HepG2 (cell line): ENCODE measurements around the gene CKMT2. TPM values are rescaled to one million over a fixed set of nuclear protein-coding genes. Genes with fewer than 3 reads are reported as not detected.

Experiments used
- ATAC-seq: fragments of 200-7000 bp; cut with Tn5 transposase; 3 replicates; pipeline ENCODE4 v1.9.1; 2020; ENCODE audit warnings: mild to moderate bottlenecking, moderate library complexity
- BruUV-seq: library from RNA; stranded (reverse); fragments of 400-500 nt; replicated peaks from 2 replicates; lab custom pipeline; 2021; lab: Mats Ljungman, UMichigan
- CTCF ChIA-PET: fragments of 300-600 bp; formaldehyde crosslinking; extraction: SDS; loops from one replicate; lab custom pipeline; 2021; ENCODE audit warnings: low total read pairs, inconsistent platforms, low intra/inter-chr PET ratio; lab: Yijun Ruan, JAX
- POLR2A ChIA-PET: fragments of 350-600 bp; sonication (Branson Sonifier 250); formaldehyde crosslinking; loops from one replicate; lab custom pipeline; 2020; ENCODE audit warnings: antibody characterized with exemption, inconsistent platforms; lab: Yijun Ruan, JAX
- DNase-seq: peaks from one replicate; pipeline ENCODE4 v3.0.0-alpha.2; 2015; ENCODE audit warnings: low spot score
- FAIRE-seq: peaks from 3 replicates; lab custom pipeline; 2011; peaks lifted over from hg19 to GRCh38; lab: Jason Lieb, UNC
- H2AFZ ChIP-seq: one replicate; pipeline ENCODE4 v1.6.1; 2011; ENCODE audit warnings: low read length, inconsistent platforms
- H3K27ac ChIP-seq: fragments of 300-600 bp; 3 replicates; pipeline ENCODE4 v1.8.0; 2011; ENCODE audit warnings: mixed run types, mild to moderate bottlenecking, mixed read lengths, low read length, inconsistent platforms; ENCODE audit not compliant: insufficient read depth; ENCODE audit errors: extremely low read length
- H3K27me3 ChIP-seq, 2 experiments: fragments of 200-600 bp in 1 of 2; 2 replicates in 1 of 2; 3 replicates in 1 of 2; pipeline versions ENCODE4 v1.6.0 to v1.8.0; 2011; ENCODE audit warnings: low read length in 2 of 2, mild to moderate bottlenecking in 2 of 2, moderate library complexity in 2 of 2, inconsistent platforms in 1 of 2; ENCODE audit not compliant: insufficient read depth in 2 of 2, control insufficient read depth in 1 of 2
- H3K36me3 ChIP-seq, 2 experiments: fragments of 200-600 bp in 1 of 2; replicated peaks in 1 of 2; 2 replicates in 1 of 2; 3 replicates in 1 of 2; pipeline versions ENCODE4 v1.5.1 to v1.8.0; 2011; ENCODE audit warnings: low read length in 2 of 2, inconsistent platforms in 1 of 2; ENCODE audit not compliant: insufficient read depth in 2 of 2, control insufficient read depth in 1 of 2
- H3K4me1 ChIP-seq: 2 replicates; pipeline ENCODE4 v1.5.1; 2012; ENCODE audit warnings: low read length, inconsistent platforms; ENCODE audit not compliant: insufficient read depth
- H3K4me2 ChIP-seq: 2 replicates; pipeline ENCODE4 v1.6.0; 2011; ENCODE audit warnings: low read depth, low read length, inconsistent platforms
- H3K4me3 ChIP-seq, 3 experiments: fragments of 200-600 bp in 1 of 3; sonication (generic), shearing (Covaris generic) in 1 of 3; replicated peaks in 1 of 3; 2 replicates each; pipeline ENCODE4 v1.5.1; 2011 to 2016; ENCODE audit warnings: low read length in 3 of 3, inconsistent platforms in 2 of 3, low read depth in 2 of 3, mild to moderate bottlenecking in 2 of 3, control low read depth in 1 of 3, mixed read lengths in 1 of 3; ENCODE audit not compliant: insufficient read depth in 1 of 3
- H3K79me2 ChIP-seq: one replicate; pipeline ENCODE4 v1.6.1; 2011; ENCODE audit warnings: low read length, inconsistent platforms; ENCODE audit not compliant: insufficient read depth
- H3K9ac ChIP-seq: 2 replicates; pipeline ENCODE4 v1.6.0; 2011; ENCODE audit warnings: mild to moderate bottlenecking, low read depth, low read length, inconsistent platforms; ENCODE audit not compliant: insufficient read depth
- H3K9me3 ChIP-seq: 2 replicates; pipeline ENCODE4 v1.5.1; 2012; ENCODE audit warnings: mild to moderate bottlenecking, low read length
- H4K20me1 ChIP-seq: 2 replicates; pipeline ENCODE4 v1.6.0; 2011; ENCODE audit warnings: inconsistent platforms, mild to moderate bottlenecking, low read length, moderate library complexity; ENCODE audit not compliant: insufficient read depth
- CEBPB ChIP-seq: IDR thresholded peaks from 2 replicates; pipeline ENCODE4 v1.6.1; 2011; ENCODE audit warnings: low read depth, low read length, improper control_type of control experiment, borderline replicate concordance
- MTERF4 ChIP-seq: sonication (generic); formaldehyde crosslinking; IDR thresholded peaks from 2 replicates; pipeline ENCODE4 v1.8.0; 2023; ENCODE audit warnings: mild to moderate bottlenecking, missing genetic modification reagents
- NCOA1 ChIP-seq: sonication (generic); formaldehyde crosslinking; IDR thresholded peaks from 2 replicates; pipeline ENCODE4 v1.9.0; 2021; ENCODE audit warnings: missing genetic modification reagents
- REXO4 ChIP-seq: sonication (generic); formaldehyde crosslinking; IDR thresholded peaks from 2 replicates; pipeline ENCODE4 v1.8.0; 2022; ENCODE audit warnings: missing genetic modification reagents, mild to moderate bottlenecking, borderline replicate concordance
- SNAPC5 ChIP-seq: sonication (generic); formaldehyde crosslinking; IDR thresholded peaks from 2 replicates; pipeline ENCODE4 v1.8.1; 2023; ENCODE audit warnings: mild to moderate bottlenecking, missing genetic modification reagents, borderline replicate concordance
- ZNF460 ChIP-seq: sonication (generic); formaldehyde crosslinking; IDR thresholded peaks from 2 replicates; pipeline ENCODE4 v1.5.1; 2020; ENCODE audit warnings: missing genetic modification reagents, mild to moderate bottlenecking, borderline replicate concordance
- ZNF549 ChIP-seq: sonication (generic); formaldehyde crosslinking; IDR thresholded peaks from 2 replicates; pipeline ENCODE4 v1.5.0; 2020; ENCODE audit warnings: missing genetic modification reagents
- WGBS: methylation state at CpG from one replicate; pipeline ENCODE4 v1.1.6; 2017; ENCODE audit warnings: low lambda C conversion rate; 5-methylcytosine and 5-hydroxymethylcytosine counted together
- in situ Hi-C: cut with HindIII; loops from 2 replicates; pipeline ENCODE4 v1.10.0; 2017; ENCODE audit warnings: low pct_unique_long_range_greater_than_20kb; ENCODE audit not compliant: extremely low pct_ligation_motif_present
- intact Hi-C: fragments of 100-400 bp; cut with micrococcal nuclease; formaldehyde crosslinking; loops from one replicate; pipeline ENCODE4 v1.10.0; 2022; ENCODE audit not compliant: unreplicated experiment
- polyA plus RNA-seq, 8 experiments: library from polyadenylated mRNA; depleted of rRNA in 3 of 8; stranded (reverse) in 7 of 8; unstranded in 1 of 8; fragments of >200 nt; fragmentation: Illumina TruSeq in 4 of 8; extraction: Trizol in 4 of 8; gene quantifications; 2 replicates each; pipeline versions ENCODE4 v1.2.1 to v1.2.3, GENCODE V29; 2011 to 2016; ENCODE audit warnings: low read depth in 4 of 8, missing spikeins in 1 of 8, mixed read lengths in 1 of 8; ENCODE audit not compliant: insufficient read depth in 1 of 8
- total RNA-seq, 5 experiments: library from RNA; depleted of rRNA; stranded (reverse); fragments of >200 nt; fragmentation: Illumina TruSeq; extraction: Trizol; gene quantifications; 2 replicates each; pipeline ENCODE4 v1.2.3, GENCODE V29; 2016; ENCODE audit warnings: low read depth in 1 of 5

CKMT2 gene
- total and polyA plus RNA-seq, 2 of the 13 experiments (the other 11 are each of a cell fraction or from before 2014, with no cell fraction given) = 1.2 to 8.8 TPM

GRCh38 chr5:81183811-81184748 is 49.0 kb upstream of the CKMT2 start:
- Histone ChIP-seq H3K27me3 (no peaks in the 10 kb centered on the region), H3K79me2 (no peaks in the 10 kb centered on the region), H3K9me3 (no peaks in the 10 kb centered on the region), H3K4me2 (no peak overlapping the region), H3K36me3 (peaks cover 12 to 62% of the 10 kb centered on the region in 2 experiments), H4K20me1 (no peaks in the 10 kb centered on the region), H3K9ac (no peak overlapping the region), H2AFZ (no peak overlapping the region), H3K4me3 (no peak overlapping the region), H3K4me1 (no peaks in the 10 kb centered on the region), H3K27ac (no peak overlapping the region)
- in situ Hi-C loops (loop anchor here (25.0 kb wide), 1 partner anchor 472 kb away; no protein-coding TSS in a partner anchor), intact Hi-C loops (no loop called here)
- FAIRE-seq (no peak), ATAC-seq (no peak), DNase-seq (no peak)
- WGBS = 98% methylated on average over 11 of the region's 11 CpGs
- ChIA-PET CTCF (no interaction called here), POLR2A (no interaction called here)
- TF ChIP-seq CEBPB (0 out of 2 replicates have a peak, but pooled peaks have one; percentile 16), MTERF4 (CRISPR knock-in tag) (no peak)
- no TSS peak for BruUV-seq

GRCh38 chr5:81184749-81185110 is 48.4 kb upstream of the CKMT2 start:
- Histone ChIP-seq H3K27me3 (no peaks in the 10 kb centered on the region), H4K20me1 (no peaks in the 10 kb centered on the region), H3K4me3 (no peak overlapping the region), H3K4me1 (no peaks in the 10 kb centered on the region), H3K27ac (no peak overlapping the region), H3K79me2 (no peaks in the 10 kb centered on the region), H2AFZ (no peak overlapping the region), H3K9ac (no peak overlapping the region), H3K36me3 (peaks cover 12 to 58% of the 10 kb centered on the region in 2 experiments), H3K9me3 (no peaks in the 10 kb centered on the region), H3K4me2 (no peak overlapping the region)
- intact Hi-C loops = no loop called here
- in situ Hi-C loops = loop anchor here (25.0 kb wide), 1 partner anchor 472 kb away; no protein-coding TSS in a partner anchor
- DNase-seq = no peak
- no peak for ATAC-seq
- WGBS = 98% methylated on average over 6 of the region's 6 CpGs
- ChIA-PET CTCF (no interaction called here), POLR2A (no interaction called here)
- TF ChIP-seq ZNF549 (CRISPR knock-in tag) (no peak), SNAPC5 (no peak), NCOA1 (CRISPR knock-in tag) (no peak), ZNF460 (CRISPR knock-in tag) (no peak), REXO4 (no peak)
- no peak for FAIRE-seq
- BruUV-seq = no TSS peak
